Neuronal stem cell (in vitro differentiated cells): ENCODE results near the gene GRIK5.
A peak's percentile ranks its signal among the peaks of the same experiment; 100 is the strongest.

Source experiments
- DNase-seq: peaks from one replicate; pipeline ENCODE4 v3.0.0-alpha.2; 2013; ENCODE audit warnings: low spot score
- H2AFZ ChIP-seq: one replicate; pipeline ENCODE4 v1.6.1; 2013; ENCODE audit warnings: mild to moderate bottlenecking, low read length, inconsistent platforms
- H2AK5ac ChIP-seq: 2 replicates; pipeline ENCODE4 v1.6.1; 2013; ENCODE audit warnings: low read depth, mild to moderate bottlenecking, inconsistent platforms, low read length, moderate library complexity, mixed read lengths
- H2BK120ac ChIP-seq: 2 replicates; pipeline ENCODE4 v1.6.1; 2013; ENCODE audit warnings: low read depth, mild to moderate bottlenecking, inconsistent platforms, low read length, moderate library complexity, mixed read lengths
- H2BK12ac ChIP-seq: one replicate; pipeline ENCODE4 v1.6.1; 2013; ENCODE audit warnings: low read length, inconsistent platforms
- H2BK15ac ChIP-seq: 2 replicates; pipeline ENCODE4 v1.6.1; 2013; ENCODE audit warnings: mild to moderate bottlenecking, low read length, inconsistent platforms, mixed read lengths
- H2BK5ac ChIP-seq: one replicate; pipeline ENCODE4 v1.6.1; 2013; ENCODE audit warnings: inconsistent platforms, mild to moderate bottlenecking, low read length, moderate library complexity
- H3K14ac ChIP-seq: one replicate; pipeline ENCODE4 v1.6.1; 2013; ENCODE audit warnings: low read length, inconsistent platforms
- H3K18ac ChIP-seq: 2 replicates; pipeline ENCODE4 v1.6.1; 2013; ENCODE audit warnings: low read length, inconsistent platforms
- H3K23ac ChIP-seq: 2 replicates; pipeline ENCODE4 v1.6.1; 2013; ENCODE audit warnings: low read depth, mild to moderate bottlenecking, mixed read lengths, low read length, inconsistent platforms; ENCODE audit not compliant: poor library complexity
- H3K27ac ChIP-seq: replicated peaks from 3 replicates; pipeline ENCODE4 v1.5.1; 2013; ENCODE audit warnings: low read length, inconsistent platforms
- H3K27me3 ChIP-seq, 3 experiments: 2 replicates each; pipeline ENCODE4 v1.6.1; 2013; ENCODE audit warnings: low read length in 3 of 3, mild to moderate bottlenecking in 2 of 3, inconsistent platforms in 1 of 3, low read depth in 1 of 3, mixed read lengths in 1 of 3, moderate library complexity in 1 of 3; ENCODE audit not compliant: control insufficient read depth in 3 of 3, insufficient read depth in 3 of 3
- H3K36me3 ChIP-seq, 2 donors: replicated peaks in 1 of 2; 2 replicates each; pipeline ENCODE4 v1.6.1; 2013; ENCODE audit warnings: low read length in 2 of 2; ENCODE audit not compliant: control insufficient read depth in 2 of 2, insufficient read depth in 2 of 2
- H3K4ac ChIP-seq: 2 replicates; pipeline ENCODE4 v1.6.1; 2013; ENCODE audit warnings: inconsistent platforms, mild to moderate bottlenecking, low read length, moderate library complexity
- H3K4me1 ChIP-seq, 2 donors: 1 replicate in 1 of 2; 2 replicates in 1 of 2; pipeline ENCODE4 v1.6.1; 2013; ENCODE audit warnings: low read length in 2 of 2, low read depth in 1 of 2; ENCODE audit not compliant: control insufficient read depth in 2 of 2, insufficient read depth in 1 of 2
- H3K4me2 ChIP-seq: one replicate; pipeline ENCODE4 v1.6.1; 2013; ENCODE audit warnings: mild to moderate bottlenecking, low read length, inconsistent platforms; ENCODE audit not compliant: insufficient read depth, poor library complexity, severe bottlenecking
- H3K4me3 ChIP-seq, 2 donors: 2 replicates each; pipeline ENCODE4 v1.5.1; 2013; ENCODE audit warnings: low read length in 2 of 2, mild to moderate bottlenecking in 2 of 2, inconsistent platforms in 1 of 2, moderate library complexity in 1 of 2
- H3K79me1 ChIP-seq: one replicate; pipeline ENCODE4 v1.6.1; 2013; ENCODE audit warnings: low read depth, mild to moderate bottlenecking, inconsistent platforms, low read length, moderate library complexity
- H3K9ac ChIP-seq: one replicate; pipeline ENCODE4 v1.6.1; 2013; ENCODE audit warnings: mild to moderate bottlenecking, low read depth, low read length, inconsistent platforms; ENCODE audit not compliant: poor library complexity
- H3K9me3 ChIP-seq, 2 donors: replicated peaks in 1 of 2; 2 replicates each; pipeline versions ENCODE3 to v1.6.1; 2013; ENCODE audit warnings: low read length in 2 of 2, mild to moderate bottlenecking in 2 of 2, inconsistent platforms in 1 of 2, low read depth in 1 of 2, mixed read lengths in 1 of 2, moderate library complexity in 1 of 2; ENCODE audit not compliant: control insufficient read depth in 2 of 2, insufficient read depth in 1 of 2
- H4K8ac ChIP-seq: one replicate; pipeline ENCODE4 v1.6.1; 2013; ENCODE audit warnings: low read depth, mild to moderate bottlenecking, inconsistent platforms, low read length, moderate library complexity
- H4K91ac ChIP-seq: one replicate; pipeline ENCODE4 v1.6.1; 2013; ENCODE audit warnings: low read length, low read depth, mild to moderate bottlenecking, inconsistent platforms; ENCODE audit not compliant: poor library complexity
- WGBS, 2 donors: extraction: QIAGEN DNeasy Blood & Tissue Kit; methylation state at CpG; one replicate each; pipeline ENCODE4 v1.1.7; 2013; ENCODE audit warnings: missing lambda C conversion rate in 2 of 2, mixed read lengths in 1 of 2; ENCODE audit not compliant: insufficient read length in 2 of 2, insufficient replicate concordance in 1 of 2; ENCODE audit errors: extremely low coverage in 2 of 2; 5-methylcytosine and 5-hydroxymethylcytosine counted together

Gene GRIK5

DNA sequence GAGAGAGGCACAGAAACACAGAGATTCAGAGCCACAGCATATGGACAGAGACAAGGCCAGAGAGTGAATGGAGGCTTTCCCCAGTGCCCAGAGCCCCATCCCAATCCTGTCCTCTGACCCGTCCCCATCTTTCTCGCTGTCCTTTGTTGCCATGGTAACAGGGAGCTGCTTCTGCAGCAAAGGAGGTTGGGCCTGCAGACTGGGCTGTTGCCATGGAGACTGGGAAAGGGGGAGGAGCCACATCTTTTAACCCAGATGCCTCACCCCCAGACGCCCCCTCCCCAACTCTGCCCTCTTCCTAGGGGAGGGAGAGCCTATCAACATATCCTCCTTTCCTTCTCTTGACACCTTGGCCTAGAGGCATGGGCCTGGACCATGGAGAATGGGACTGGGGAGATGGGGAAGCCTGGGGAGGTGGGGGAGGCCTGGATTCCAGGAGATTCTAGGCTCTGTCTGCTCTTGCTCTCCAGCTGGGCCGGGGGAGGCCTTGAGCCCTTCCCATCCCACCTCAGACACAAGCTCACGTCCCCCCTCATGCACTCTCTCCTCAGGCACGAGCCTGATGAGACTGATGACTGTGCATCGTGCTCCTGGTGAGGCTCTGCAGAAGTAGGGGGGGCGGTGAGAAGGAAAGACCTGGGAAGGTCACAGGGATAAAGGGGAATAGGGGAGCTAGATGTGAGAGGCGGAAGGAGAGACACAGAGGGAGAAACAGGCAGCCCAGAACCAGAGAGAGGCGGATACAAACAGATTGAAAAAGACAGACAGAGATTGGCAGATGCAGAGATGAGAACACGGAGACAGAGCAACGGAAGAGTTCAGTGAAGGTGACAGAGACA, 73.8 kb downstream of the GRIK5 start:
- no peak overlapping the region for H3K4me3 ChIP-seq
- WGBS, 2 donors = no CpG with 5 or more reads among the region's 12 CpGs

DNA sequence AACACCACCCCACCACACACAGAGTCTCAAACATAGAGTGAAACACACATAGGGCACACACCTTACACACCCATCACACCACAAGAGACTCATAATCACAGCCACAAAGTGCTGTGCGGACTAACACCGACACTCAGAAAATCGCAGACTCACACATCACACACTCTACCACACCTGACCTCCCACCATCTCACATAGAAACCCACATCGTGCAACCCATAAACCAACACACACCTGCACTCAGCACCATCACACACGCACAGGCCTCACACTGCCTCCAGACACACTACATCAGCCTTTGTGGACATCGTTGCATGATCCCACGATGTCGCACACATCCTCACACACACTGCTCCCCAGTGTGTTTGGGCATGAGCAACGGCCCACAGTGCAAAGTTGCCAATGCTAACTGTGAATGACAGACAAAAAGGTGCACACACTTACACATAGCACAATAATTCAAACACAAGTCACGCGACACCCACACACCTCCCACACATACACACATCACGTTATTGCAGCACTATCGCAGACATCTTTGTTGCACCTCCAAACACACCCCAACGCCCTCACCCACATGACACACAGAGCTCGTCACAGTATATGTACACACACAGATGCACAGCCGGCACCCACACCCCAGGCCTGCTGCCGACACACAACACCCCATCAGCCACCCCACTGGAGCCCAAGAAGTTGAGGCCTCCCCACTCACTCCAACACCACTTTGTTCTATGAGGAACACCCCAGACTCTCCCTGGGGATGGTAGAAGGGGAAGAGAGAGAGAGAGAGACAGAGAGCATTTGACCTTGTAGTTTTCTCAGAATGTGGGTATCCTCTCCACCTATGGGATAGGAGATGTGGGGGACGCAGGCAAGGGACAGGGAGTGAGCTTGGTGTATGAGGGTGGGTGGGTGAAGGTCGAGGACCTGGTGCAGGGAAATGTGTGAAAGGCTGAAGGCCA, 74.7 kb downstream of the GRIK5 start:
- Histone ChIP-seq H3K18ac (no peak overlapping the region), H2BK15ac (no peak overlapping the region), H3K14ac (no peak overlapping the region), H3K36me3 (no peaks in the 10 kb centered on the region), H3K23ac (peak overlapping the region; percentile 40), H2AFZ (no peak overlapping the region), H3K9ac (no peak overlapping the region), H3K27ac (no peak overlapping the region), H3K4me3 (peak overlapping the region in 1 of 2 donors; percentile 31), H4K8ac (no peak overlapping the region), H2BK12ac (no peak overlapping the region), H3K4ac (no peak overlapping the region), H3K9me3 (no peaks in the 10 kb centered on the region), H2AK5ac (no peak overlapping the region), H2BK120ac (no peak overlapping the region), H3K4me2 (no peak overlapping the region), H3K4me1 (peaks cover 19 to 48% of the 10 kb centered on the region in 2 donors), H4K91ac (no peak overlapping the region), H3K79me1 (no peaks in the 10 kb centered on the region), H2BK5ac (no peak overlapping the region), H3K27me3 (peaks cover 9 to 58% (median 32%) of the 10 kb centered on the region in 3 experiments)
- WGBS, 2 donors = 100% methylated on average over 3 of the region's 19 CpGs; no CpG with 5 or more reads in 1 of the 2 donors
- no peak for DNase-seq

More for the DNA sequence above, 73.8 kb downstream of the GRIK5 start:
- Histone ChIP-seq H3K4me2 (no peak overlapping the region), H3K9me3 (no peaks in the 10 kb centered on the region), H3K18ac (no peak overlapping the region), H4K8ac (no peak overlapping the region), H3K9ac (peak overlapping the region; percentile 3), H2BK12ac (no peak overlapping the region), H2BK120ac (no peak overlapping the region), H3K27ac (no peak overlapping the region), H3K79me1 (no peaks in the 10 kb centered on the region), H2BK5ac (no peak overlapping the region), H3K23ac (no peak overlapping the region), H2BK15ac (no peak overlapping the region), H3K4me1 (peaks cover 19 to 48% of the 10 kb centered on the region in 2 donors), H2AK5ac (no peak overlapping the region), H3K36me3 (no peaks in the 10 kb centered on the region), H3K14ac (peak overlapping the region; percentile 23), H4K91ac (no peak overlapping the region), H3K27me3 (peaks cover 9 to 64% (median 41%) of the 10 kb centered on the region in 3 experiments), H3K4ac (no peak overlapping the region), H2AFZ (no peak overlapping the region)
- peak; percentile 64 for DNase-seq

- Histone ChIP-seq H4K91ac (no peak overlapping the region), H3K27ac (no peak overlapping the region), H3K14ac (no peak overlapping the region), H2BK12ac (no peak overlapping the region), H3K23ac (peak overlapping the region; percentile 40), H3K18ac (peak overlapping the region; percentile 64), H2BK15ac (no peak overlapping the region), H3K4ac (no peak overlapping the region), H2BK120ac (no peak overlapping the region), H3K4me2 (peak overlapping the region; percentile 99), H2BK5ac (no peak overlapping the region), H3K9me3 (no peaks in the 10 kb centered on the region), H3K9ac (no peak overlapping the region), H3K36me3 (no peaks in the 10 kb centered on the region), H2AFZ (peak overlapping the region; percentile 93), H3K79me1 (no peaks in the 10 kb centered on the region), H2AK5ac (no peak overlapping the region), H3K4me1 (peaks cover 19 to 48% of the 10 kb centered on the region in 2 donors), H4K8ac (no peak overlapping the region), H3K4me3 (peak overlapping the region in 1 of 2 donors; percentile 55), H3K27me3 (peaks cover 9 to 50% (median 25%) of the 10 kb centered on the region in 3 experiments)
- DNase-seq = no peak
- WGBS, 2 donors = no CpG with 5 or more reads among the region's 13 CpGs
These were observed 75.5 kb downstream of the GRIK5 start for GRCh38 chr19:41994521-41994971.
